Endothelial cell (in vitro differentiated cells): ENCODE data around the gene LSM10. TPM values are rescaled to one million over a fixed set of nuclear protein-coding genes. Genes with fewer than 3 reads are reported as not detected.

ENCODE experiments used
- DNase-seq: peaks from one replicate; pipeline ENCODE4 v3.0.0; 2021; ENCODE audit warnings: low spot score
- H3K27ac Mint-ChIP-seq: one replicate; pipeline ENCODE4 v1.8.0; 2021; ENCODE audit warnings: mixed read lengths, inconsistent platforms; ENCODE audit not compliant: unreplicated experiment
- H3K27me3 Mint-ChIP-seq: one replicate; pipeline ENCODE4 v1.8.0; 2021; ENCODE audit warnings: mild to moderate bottlenecking, moderate library complexity, mixed read lengths, inconsistent platforms; ENCODE audit not compliant: unreplicated experiment
- H3K36me3 Mint-ChIP-seq: one replicate; pipeline ENCODE4 v1.8.0; 2021; ENCODE audit warnings: mild to moderate bottlenecking, low read depth, mixed read lengths, inconsistent platforms; ENCODE audit not compliant: unreplicated experiment
- H3K4me1 Mint-ChIP-seq: one replicate; pipeline ENCODE4 v1.8.0; 2021; ENCODE audit warnings: mild to moderate bottlenecking, mixed read lengths, inconsistent platforms; ENCODE audit not compliant: unreplicated experiment
- H3K4me3 Mint-ChIP-seq: one replicate; pipeline ENCODE4 v1.8.0; 2021; ENCODE audit warnings: mild to moderate bottlenecking, mixed read lengths, inconsistent platforms; ENCODE audit not compliant: unreplicated experiment
- H3K9me3 Mint-ChIP-seq: one replicate; pipeline ENCODE4 v1.8.0; 2021; ENCODE audit warnings: mixed read lengths, inconsistent platforms; ENCODE audit not compliant: unreplicated experiment
- CTCF ChIP-seq: fragments of 200-600 bp; sonication (generic); IDR thresholded peaks from one replicate; pipeline ENCODE4 v1.5.0; 2021; ENCODE audit warnings: antibody characterized with exemption; ENCODE audit not compliant: unreplicated experiment
- total RNA-seq: library from RNA; stranded (reverse); fragmentation: NEBNext Ultra II Directional; extraction: Animal tissue kit (Norgen Biotek cat#: 25700); gene quantifications from one replicate; pipeline ENCODE4 v1.2.1, GENCODE V29; 2021; ENCODE audit not compliant: unreplicated experiment

LSM10 gene
- total RNA-seq, 1 donor from 2014 or later: 22.3 TPM

GRCh38 chr1:36365381-36365780 lies 32.3 kb downstream of the LSM10 start:
- Mint-ChIP-seq H3K4me3 (no peak overlapping the region), H3K27ac (peak overlapping the region; percentile 57), H3K4me1 (peaks cover 27% of the 10 kb centered on the region), H3K9me3 (no peaks in the 10 kb centered on the region), H3K27me3 (peaks cover 1% of the 10 kb centered on the region), H3K36me3 (no peaks in the 10 kb centered on the region)
- no peak for TF ChIP-seq CTCF
- DNase-seq: no peak

- H3K36me3 Mint-ChIP-seq: peaks cover 31% of the 10 kb centered on the region
- H3K27me3 Mint-ChIP-seq: no peaks in the 10 kb centered on the region
- H3K4me1 Mint-ChIP-seq: peaks cover 14% of the 10 kb centered on the region
- DNase-seq: no peak
- TF ChIP-seq CTCF: no peak
- H3K9me3 Mint-ChIP-seq: no peaks in the 10 kb centered on the region
- peak overlapping the region; percentile 42 for H3K27ac Mint-ChIP-seq
- no peak overlapping the region for H3K4me3 Mint-ChIP-seq
Measured at GRCh38 chr1:36359911-36360550, 37.7 kb downstream of the LSM10 start.

- peak overlapping the region; percentile 42 for H3K27ac Mint-ChIP-seq
- H3K4me1 Mint-ChIP-seq: peaks cover 14% of the 10 kb centered on the region
- H3K4me3 Mint-ChIP-seq: no peak overlapping the region
- no peak for TF ChIP-seq CTCF
- peaks cover 34% of the 10 kb centered on the region for H3K36me3 Mint-ChIP-seq
- DNase-seq: no peak
- no peaks in the 10 kb centered on the region for H3K9me3 Mint-ChIP-seq
- no peaks in the 10 kb centered on the region for H3K27me3 Mint-ChIP-seq
Measured at GRCh38 chr1:36359383-36359782, 38.3 kb downstream of the LSM10 start.

- no peak for TF ChIP-seq CTCF
- DNase-seq: no peak
- Mint-ChIP-seq H3K4me3 (no peak overlapping the region), H3K27me3 (no peaks in the 10 kb centered on the region), H3K9me3 (no peaks in the 10 kb centered on the region), H3K27ac (no peak overlapping the region), H3K36me3 (peaks cover 38% of the 10 kb centered on the region), H3K4me1 (peaks cover 14% of the 10 kb centered on the region)
Measured at GRCh38 chr1:36358514-36359084, 39.1 kb downstream of the LSM10 start.

GRCh38 chr1:36355811-36356210 lies 41.9 kb downstream of the LSM10 start:
- no peak for DNase-seq
- H3K4me1 Mint-ChIP-seq: peaks cover 18% of the 10 kb centered on the region
- no peak overlapping the region for H3K27ac Mint-ChIP-seq
- H3K4me3 Mint-ChIP-seq: no peak overlapping the region
- peaks cover 49% of the 10 kb centered on the region for H3K36me3 Mint-ChIP-seq
- no peaks in the 10 kb centered on the region for H3K9me3 Mint-ChIP-seq
- H3K27me3 Mint-ChIP-seq: no peaks in the 10 kb centered on the region
- TF ChIP-seq CTCF: no peak
